ENCODE measurements around the gene ERFE. TPM values are rescaled to one million over a fixed set of nuclear protein-coding genes. Genes with fewer than 3 reads are reported as not detected.

The ERFE gene
- total RNA-seq, 1 experiment from 2014 or later, result 10.3 TPM

GRCh38 chr2:238129166-238130010, 29.4 kb upstream of the ERFE start:
- ChIA-PET CTCF (no interaction called here), POLR2A (no interaction called here)
- Histone ChIP-seq H3K27ac (ENCODE audit: low read length) (no peak overlapping the region), H3K27me3 (ENCODE audit: control insufficient read depth, insufficient read depth, low read length) (no peaks in the 10 kb centered on the region), H3K4me3 (ENCODE audit: low read depth in 2 of 2, low read length in 2 of 2) (no peak overlapping the region), H3K4me1 (ENCODE audit: control insufficient read depth, insufficient read depth, low read length) (no peaks in the 10 kb centered on the region), H3K9me3 (ENCODE audit: control insufficient read depth, insufficient read depth, low read depth, low read length) (no peaks in the 10 kb centered on the region), H3K36me3 (ENCODE audit: control insufficient read depth, insufficient read depth, low read length) (no peaks in the 10 kb centered on the region)
- DNase-seq (ENCODE audit: low read depth, low spot score) (no peak), ATAC-seq (no peak)
- TF ChIP-seq CTCF (IDR thresholded peaks at IDR 0.05) (no peak), REST (IDR thresholded peaks at IDR 0.05; ENCODE audit: insufficient read depth in 1 of 2, low read depth in 2 of 2, low read length in 1 of 2) (no peak), POLR2AphosphoS5 (IDR thresholded peaks at IDR 0.05; ENCODE audit: low read depth, low read length) (no peak), SIN3A (IDR thresholded peaks at IDR 0.05; ENCODE audit: borderline replicate concordance, insufficient read depth, low read depth, low read length) (no peak), TCF7L2 (IDR thresholded peaks at IDR 0.05; ENCODE audit: low read depth, low read length) (no peak)
- in situ Hi-C loops (cut with HindIII; ENCODE audit: low pct_unique_long_range_greater_than_20kb, low sequenced_read_pairs) (no loop called here), intact Hi-C loops (cut with micrococcal nuclease; ENCODE audit: unreplicated experiment) (no loop called here)
- BruUV-seq (replicated peaks), result no TSS peak

GRCh38 chr2:238130111-238130695, 28.6 kb upstream of the ERFE start:
- ATAC-seq, result no peak
- CTCF ChIA-PET, result no interaction called here
- no peaks in the 10 kb centered on the region for H3K36me3 ChIP-seq (ENCODE audit: control insufficient read depth, insufficient read depth, low read length)

More at GRCh38 chr2:238130111-238130695, 28.6 kb upstream of the ERFE start:
- H3K4me1 ChIP-seq (ENCODE audit: control insufficient read depth, insufficient read depth, low read length), result no peaks in the 10 kb centered on the region
- in situ Hi-C loops (cut with HindIII; ENCODE audit: low pct_unique_long_range_greater_than_20kb, low sequenced_read_pairs) (no loop called here), intact Hi-C loops (cut with micrococcal nuclease; ENCODE audit: unreplicated experiment) (no loop called here)
- BruUV-seq (replicated peaks), result no TSS peak
- TF ChIP-seq TCF7L2 (IDR thresholded peaks at IDR 0.05; ENCODE audit: low read depth, low read length) (no peak), CTCF (IDR thresholded peaks at IDR 0.05) (no peak), POLR2AphosphoS5 (IDR thresholded peaks at IDR 0.05; ENCODE audit: low read depth, low read length) (no peak), REST (IDR thresholded peaks at IDR 0.05; ENCODE audit: insufficient read depth in 1 of 2, low read depth in 2 of 2, low read length in 1 of 2) (no peak), SIN3A (IDR thresholded peaks at IDR 0.05; ENCODE audit: borderline replicate concordance, insufficient read depth, low read depth, low read length) (no peak)
- POLR2A ChIA-PET, result no interaction called here
- no peaks in the 10 kb centered on the region for H3K27me3 ChIP-seq (ENCODE audit: control insufficient read depth, insufficient read depth, low read length)
- H3K27ac ChIP-seq (ENCODE audit: low read length), result no peak overlapping the region
- no peak overlapping the region for H3K4me3 ChIP-seq (ENCODE audit: low read depth in 2 of 2, low read length in 2 of 2)
- DNase-seq (ENCODE audit: low read depth, low spot score), result no peak
- H3K9me3 ChIP-seq (ENCODE audit: control insufficient read depth, insufficient read depth, low read depth, low read length), result no peaks in the 10 kb centered on the region
